ENCODE results near the gene PIK3CD. TPM values are rescaled to one million over a fixed set of nuclear protein-coding genes. Genes with fewer than 3 reads are reported as not detected.
A peak's percentile ranks its signal among the peaks of the same experiment; 100 is the strongest.

PIK3CD gene
- total and polyA plus RNA-seq, 10 donors: 26.8 to 186 (median 100.0) TPM

DNA sequence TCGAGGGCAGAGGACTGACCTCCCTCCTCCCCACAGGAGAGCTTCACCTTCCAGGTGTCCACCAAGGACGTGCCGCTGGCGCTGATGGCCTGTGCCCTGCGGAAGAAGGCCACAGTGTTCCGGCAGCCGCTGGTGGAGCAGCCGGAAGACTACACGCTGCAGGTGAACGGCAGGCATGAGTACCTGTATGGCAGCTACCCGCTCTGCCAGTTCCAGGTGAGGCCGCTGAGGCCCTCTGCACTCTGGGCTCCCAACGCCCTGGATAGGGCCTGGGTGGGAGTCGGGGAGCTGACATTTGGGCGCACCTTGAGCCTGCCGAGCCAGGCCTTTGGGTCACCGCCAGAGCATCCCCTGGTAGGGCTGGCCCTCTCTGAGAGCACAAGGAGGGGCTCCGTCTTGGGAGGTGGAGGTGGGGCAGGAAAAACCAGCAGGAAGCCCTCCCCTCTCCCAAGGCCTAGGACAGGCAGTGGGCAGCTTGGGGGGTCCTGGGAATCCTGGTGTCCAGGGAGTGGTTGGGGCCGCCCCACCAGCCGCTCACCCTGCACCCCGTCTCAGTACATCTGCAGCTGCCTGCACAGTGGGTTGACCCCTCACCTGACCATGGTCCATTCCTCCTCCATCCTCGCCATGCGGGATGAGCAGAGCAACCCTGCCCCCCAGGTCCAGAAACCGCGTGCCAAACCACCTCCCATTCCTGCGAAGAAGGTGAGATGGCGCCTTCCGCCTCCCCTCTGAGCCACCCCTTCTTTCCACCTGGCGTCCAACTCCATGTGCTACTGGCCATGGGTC lies 65.1 kb downstream of the PIK3CD start:
- peak overlapping the region; percentile 69 to 97 (median 89) for H3K27ac ChIP-seq
- WGBS, 5 donors: 76 to 86% (median 85%) methylated on average over 16 to 29 of the region's 29 CpGs
- peaks cover 0 to 11% (median 0%) of the 10 kb centered on the region in 7 donors for H3K27me3 ChIP-seq (replicated peaks in 1 of 7)
- H3K4me1 ChIP-seq: peaks cover 21 to 100% (median 72%) of the 10 kb centered on the region in 6 donors
- no peaks in the 10 kb centered on the region for H3K9me3 ChIP-seq
- intact Hi-C loops (cut with DNase I; ENCODE audit: low total_unique reads): no loop called here
- peak overlapping the region; percentile 14 to 74 (median 38) for H3K4me3 ChIP-seq
- peaks cover 0 to 100% (median 78%) of the 10 kb centered on the region in 6 donors for H3K36me3 ChIP-seq
- no peak for TF ChIP-seq CTCF (IDR thresholded peaks at IDR 0.05 in 8 of 11, conservative IDR thresholded peaks at IDR 0.05 in 3 of 11)
- no peak for TF ChIP-seq POLR2A (IDR thresholded peaks at IDR 0.05)
- TF ChIP-seq POLR2AphosphoS5 (IDR thresholded peaks at IDR 0.05): peak in 2 of 3 donors; percentile 24 to 71
- peak; percentile 84 for DNase-seq

GRCh38 chr1:9717193-9718005 lies 65.9 kb downstream of the PIK3CD start:
- DNase-seq: peak; percentile 96
- WGBS, 5 donors: 12 to 23% (median 14%) methylated on average over 13 to 25 of the region's 25 CpGs
- peaks cover 0 to 11% (median 0%) of the 10 kb centered on the region in 7 donors for H3K27me3 ChIP-seq (replicated peaks in 1 of 7)
- H3K4me1 ChIP-seq: peaks cover 23 to 100% (median 74%) of the 10 kb centered on the region in 6 donors
- intact Hi-C loops (cut with DNase I; ENCODE audit: low total_unique reads): no loop called here
- H3K27ac ChIP-seq: peak overlapping the region; percentile 69 to 97 (median 89)
- peaks cover 4 to 100% (median 79%) of the 10 kb centered on the region in 6 donors for H3K36me3 ChIP-seq
- peak overlapping the region; percentile 14 to 74 (median 38) for H3K4me3 ChIP-seq
- H3K9me3 ChIP-seq: no peaks in the 10 kb centered on the region
- TF ChIP-seq POLR2AphosphoS5 (IDR thresholded peaks at IDR 0.05): peak; percentile 78 to 86 (median 80)
- no peak for TF ChIP-seq POLR2A (IDR thresholded peaks at IDR 0.05)
- TF ChIP-seq CTCF (IDR thresholded peaks at IDR 0.05 in 8 of 11, conservative IDR thresholded peaks at IDR 0.05 in 3 of 11): peak in 4 of 11 experiments; percentile 7 to 18 (median 12)

GRCh38 chr1:9718006-9718680 lies 66.6 kb downstream of the PIK3CD start:
- H3K9me3 ChIP-seq: peaks cover 0 to 6% (median 1%) of the 10 kb centered on the region in 8 donors
- intact Hi-C loops (cut with DNase I; ENCODE audit: low total_unique reads): no loop called here
- H3K4me3 ChIP-seq: peak overlapping the region in 5 of 8 donors; percentile 4 to 74 (median 43)
- H3K27me3 ChIP-seq (replicated peaks in 1 of 7): peaks cover 0 to 11% (median 0%) of the 10 kb centered on the region in 7 donors
- no peak for TF ChIP-seq POLR2AphosphoS5 (IDR thresholded peaks at IDR 0.05)
- peak in 1 of 11 experiments; percentile 14 for TF ChIP-seq CTCF (IDR thresholded peaks at IDR 0.05 in 8 of 11, conservative IDR thresholded peaks at IDR 0.05 in 3 of 11)
- peak; percentile 75 for DNase-seq
- 74 to 80% (median 80%) methylated on average over 9 to 10 of the region's 10 CpGs for WGBS, 5 donors
- H3K4me1 ChIP-seq: peaks cover 23 to 94% (median 74%) of the 10 kb centered on the region in 6 donors
- peak overlapping the region; percentile 31 to 97 (median 89) for H3K27ac ChIP-seq
- peaks cover 7 to 100% (median 80%) of the 10 kb centered on the region in 6 donors for H3K36me3 ChIP-seq
